ENCODE measurements around the gene CDR2.

The CDR2 gene

DNA sequence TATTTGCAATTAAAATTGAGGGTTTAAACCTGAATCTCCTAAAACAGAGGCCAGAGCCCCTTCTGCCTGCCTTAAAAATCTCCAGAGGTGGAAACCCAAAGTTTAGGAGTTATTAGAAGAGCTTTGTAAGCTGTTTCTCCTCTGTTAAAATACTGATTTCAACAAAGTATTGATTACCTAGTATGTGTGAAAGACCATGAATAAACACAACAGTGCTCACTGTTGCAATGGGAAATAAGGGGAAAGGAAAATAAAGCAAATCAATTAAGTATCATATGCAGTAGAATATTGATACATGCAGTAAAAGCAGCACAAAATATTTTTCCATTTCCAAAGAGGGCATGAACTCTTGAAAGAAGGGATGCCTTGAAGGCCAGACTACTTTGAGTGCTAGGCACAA, 14.7 kb downstream of the CDR2 start:
- no peak for DNase-seq (ENCODE audit: extremely low read depth, low read depth)
- TF ChIP-seq, protein P1, sequence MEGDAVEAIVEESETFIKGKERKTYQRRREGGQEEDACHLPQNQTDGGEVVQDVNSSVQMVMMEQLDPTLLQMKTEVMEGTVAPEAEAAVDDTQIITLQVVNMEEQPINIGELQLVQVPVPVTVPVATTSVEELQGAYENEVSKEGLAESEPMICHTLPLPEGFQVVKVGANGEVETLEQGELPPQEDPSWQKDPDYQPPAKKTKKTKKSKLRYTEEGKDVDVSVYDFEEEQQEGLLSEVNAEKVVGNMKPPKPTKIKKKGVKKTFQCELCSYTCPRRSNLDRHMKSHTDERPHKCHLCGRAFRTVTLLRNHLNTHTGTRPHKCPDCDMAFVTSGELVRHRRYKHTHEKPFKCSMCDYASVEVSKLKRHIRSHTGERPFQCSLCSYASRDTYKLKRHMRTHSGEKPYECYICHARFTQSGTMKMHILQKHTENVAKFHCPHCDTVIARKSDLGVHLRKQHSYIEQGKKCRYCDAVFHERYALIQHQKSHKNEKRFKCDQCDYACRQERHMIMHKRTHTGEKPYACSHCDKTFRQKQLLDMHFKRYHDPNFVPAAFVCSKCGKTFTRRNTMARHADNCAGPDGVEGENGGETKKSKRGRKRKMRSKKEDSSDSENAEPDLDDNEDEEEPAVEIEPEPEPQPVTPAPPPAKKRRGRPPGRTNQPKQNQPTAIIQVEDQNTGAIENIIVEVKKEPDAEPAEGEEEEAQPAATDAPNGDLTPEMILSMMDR (IDR thresholded peaks at IDR 0.05; ENCODE audit: low read depth, low read length) = no peak

DNA sequence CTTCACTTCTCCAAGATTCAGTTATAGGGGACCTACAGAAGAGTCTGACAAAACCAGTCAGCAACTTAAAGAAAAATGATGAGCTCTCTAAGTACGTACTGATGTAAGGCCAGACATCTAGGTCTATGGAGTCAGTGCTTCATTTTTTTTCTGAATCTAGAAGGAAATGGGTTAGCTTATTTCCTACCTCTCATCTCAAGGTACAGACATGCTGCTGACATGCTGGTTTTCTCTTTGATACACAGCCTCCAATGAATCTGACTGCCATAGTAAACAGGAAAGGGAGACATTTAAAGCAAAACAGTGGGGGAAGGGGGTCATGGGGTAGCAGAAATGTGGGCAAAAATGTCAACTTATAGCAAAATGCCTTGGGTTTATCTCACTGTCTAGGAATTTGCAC, 16.4 kb downstream of the CDR2 start:
- no peak for DNase-seq (ENCODE audit: extremely low read depth, low read depth)
- TF ChIP-seq, protein P1 (IDR thresholded peaks at IDR 0.05; ENCODE audit: low read depth, low read length) = no peak

DNA sequence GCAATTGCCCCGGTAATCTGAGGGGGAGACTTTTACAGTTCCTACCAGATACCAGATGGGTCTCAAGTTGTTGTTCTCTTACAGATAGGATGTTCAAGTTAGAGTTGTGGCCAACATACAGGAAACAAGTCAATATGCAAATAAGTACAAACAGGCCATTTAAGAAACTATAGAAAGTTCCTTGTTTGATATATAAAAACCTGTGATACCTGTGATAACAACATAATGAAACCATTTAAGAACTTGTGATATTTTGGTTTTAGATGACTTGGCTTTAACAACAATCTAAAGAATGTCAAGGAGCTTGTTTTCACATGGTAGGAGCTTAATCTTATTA, 16.8 kb downstream of the CDR2 start:
- TF ChIP-seq, protein P1 (IDR thresholded peaks at IDR 0.05; ENCODE audit: low read depth, low read length) = no peak
- DNase-seq (ENCODE audit: extremely low read depth, low read depth) = no peak

DNA sequence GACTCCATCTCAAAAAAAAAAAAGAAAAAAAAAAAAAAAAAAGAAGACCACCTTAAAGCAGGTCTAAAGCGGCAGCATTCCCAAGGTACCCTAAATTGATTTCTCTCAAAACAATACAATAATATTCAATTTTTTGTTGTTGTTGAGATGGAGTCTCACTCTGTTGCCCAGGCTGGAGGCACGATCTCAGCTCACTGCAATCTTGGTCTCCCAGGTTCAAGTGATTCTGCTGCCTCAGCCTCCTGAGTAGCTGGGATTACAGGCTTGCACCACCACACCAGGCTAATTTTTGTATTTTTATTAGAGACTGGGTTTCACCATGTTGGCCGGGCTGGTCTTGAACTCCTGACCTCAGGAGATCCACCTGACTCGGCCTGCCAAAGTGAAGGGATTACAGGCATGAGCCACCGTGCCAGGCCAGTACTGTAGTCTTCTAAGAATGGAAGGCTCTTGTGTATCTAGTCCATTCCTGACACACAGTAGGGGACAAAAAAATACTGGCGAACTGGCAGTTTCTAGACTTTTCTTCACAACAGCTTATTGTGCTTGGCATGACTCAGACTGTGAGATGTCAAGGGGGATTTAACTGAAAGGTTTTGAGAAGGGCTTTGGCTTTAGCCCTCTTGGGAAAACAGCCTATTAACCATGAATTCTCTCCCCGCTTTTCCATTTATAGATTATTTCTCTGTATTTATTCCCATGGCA, 17.3 kb downstream of the CDR2 start:
- no peak for DNase-seq (ENCODE audit: extremely low read depth, low read depth)
- TF ChIP-seq, protein P1 (IDR thresholded peaks at IDR 0.05; ENCODE audit: low read depth, low read length) = no peak

DNA sequence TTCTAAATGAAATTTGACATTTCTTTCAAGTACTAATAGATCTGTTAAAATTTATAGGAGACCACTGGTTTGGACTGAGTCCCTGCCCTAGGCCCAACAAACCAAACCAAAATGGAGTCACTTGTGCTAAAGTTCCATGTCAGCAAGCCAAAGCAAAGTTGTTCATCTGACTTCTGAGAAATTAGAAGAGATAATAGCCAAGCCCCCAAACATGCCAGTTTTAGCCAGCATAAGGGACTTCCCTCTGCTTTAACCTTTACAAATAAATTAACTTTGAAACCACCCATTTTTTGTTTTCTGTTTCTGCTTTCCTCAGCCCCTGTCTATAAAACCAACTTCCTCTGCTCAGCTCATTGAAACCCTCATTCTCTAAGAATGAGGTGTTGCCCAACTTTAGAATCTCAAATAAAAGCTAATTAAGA, 18.9 kb downstream of the CDR2 start:
- TF ChIP-seq, protein P1 (IDR thresholded peaks at IDR 0.05; ENCODE audit: low read depth, low read length) = no peak
- DNase-seq (ENCODE audit: extremely low read depth, low read depth) = no peak

DNA sequence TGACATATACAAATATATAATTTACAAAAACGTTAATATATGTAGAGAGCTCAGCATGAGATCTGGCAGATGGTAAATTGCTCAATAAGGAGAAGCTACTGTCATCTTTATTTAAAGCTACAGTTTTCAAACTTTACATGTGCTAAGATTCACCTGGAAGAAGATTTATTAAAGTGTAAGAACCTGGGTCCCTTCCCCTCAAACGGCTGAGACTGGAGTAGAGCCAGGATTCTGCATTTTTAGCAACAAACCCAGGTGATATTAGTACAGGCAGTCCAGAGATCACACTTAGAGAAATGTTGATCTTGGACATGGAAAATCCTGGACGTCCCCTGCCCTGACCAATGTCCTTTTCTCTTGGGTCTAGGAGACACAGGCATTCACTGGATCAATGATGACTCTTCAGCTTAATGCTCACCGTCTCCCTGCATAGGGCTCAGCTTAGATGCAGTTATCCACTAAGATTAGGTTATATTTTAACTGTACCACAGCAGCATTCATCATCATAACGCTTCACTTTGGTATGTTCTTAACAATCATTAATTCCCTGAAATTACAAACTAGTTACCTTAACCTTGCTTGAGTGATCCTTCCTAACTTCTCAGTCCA, 20.4 kb downstream of the CDR2 start:
- TF ChIP-seq, protein P1 (IDR thresholded peaks at IDR 0.05; ENCODE audit: low read depth, low read length) = no peak
- DNase-seq (ENCODE audit: extremely low read depth, low read depth) = no peak

DNA sequence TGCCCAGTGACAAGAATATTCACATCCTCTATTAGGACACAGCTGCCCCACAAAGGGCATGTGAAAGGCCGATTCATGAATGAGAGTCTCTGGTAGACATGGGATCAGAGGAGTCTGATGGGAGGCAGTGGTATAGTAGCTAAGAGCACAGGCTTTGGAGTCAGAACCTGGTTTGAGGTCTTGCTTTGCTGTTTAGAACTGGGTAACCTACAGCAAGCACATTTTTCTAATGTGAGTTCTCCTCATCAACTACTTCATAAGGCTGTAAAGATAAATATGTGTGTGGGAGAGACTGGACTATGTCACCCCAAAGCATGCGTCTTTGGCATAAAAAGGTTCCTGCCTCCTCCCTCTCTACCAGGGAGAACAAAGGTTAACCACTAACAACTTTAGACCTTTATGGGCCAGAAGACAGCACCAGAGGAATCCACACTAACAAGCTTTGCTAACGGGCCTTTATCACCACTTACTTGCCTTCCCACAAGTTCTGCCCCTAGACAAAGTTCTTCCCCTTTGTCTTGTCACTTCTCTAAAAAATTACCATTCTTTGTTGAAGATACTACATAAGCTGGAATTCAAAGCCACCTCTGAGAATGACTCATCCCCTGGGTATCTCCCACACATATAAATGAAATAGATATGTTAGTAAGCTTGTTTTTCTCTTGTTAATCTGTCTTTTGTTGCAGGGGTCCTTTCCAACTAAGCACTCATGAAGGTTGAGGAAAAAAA, 21.1 kb downstream of the CDR2 start:
- TF ChIP-seq, protein P1 (IDR thresholded peaks at IDR 0.05; ENCODE audit: low read depth, low read length) = no peak
- no peak for DNase-seq (ENCODE audit: extremely low read depth, low read depth)
